K562 (cell line): ENCODE data around the gene SCRG1. TPM values are rescaled to one million over a fixed set of nuclear protein-coding genes. Genes with fewer than 3 reads are reported as not detected.
A peak's percentile ranks its signal among the peaks of the same experiment; 100 is the strongest.

Experiments
- ATF3 ChIP-seq, 2 experiments: fragments of 450-650 bp in 1 of 2; sonication (generic) in 1 of 2; formaldehyde crosslinking in 1 of 2; IDR thresholded peaks in 1 of 2; conservative IDR thresholded peaks in 1 of 2; 2 replicates each; pipeline versions ENCODE4 v1.6.1 to v1.8.1; 2016 to 2023; ENCODE audit warnings: mild to moderate bottlenecking in 2 of 2, moderate library complexity in 2 of 2, inconsistent platforms in 1 of 2, missing genetic modification reagents in 1 of 2
- CUX1 ChIP-seq: fragments of 200-800 bp; sonication (Bioruptor generic); IDR thresholded peaks from 2 replicates; pipeline ENCODE4 v1.6.1; 2016; ENCODE audit warnings: missing genetic modification characterization, missing compliant biosample characterization
- E2F5 ChIP-seq: sonication (generic); formaldehyde crosslinking; IDR thresholded peaks from 2 replicates; pipeline ENCODE4 v1.8.0; 2022; ENCODE audit warnings: mild to moderate bottlenecking, missing genetic modification reagents
- FOXP4 ChIP-seq: sonication (generic); formaldehyde crosslinking; IDR thresholded peaks from 2 replicates; pipeline ENCODE4 v1.8.0; 2022; ENCODE audit warnings: mild to moderate bottlenecking, missing genetic modification reagents, borderline replicate concordance
- ILK ChIP-seq: fragments of 450-650 bp; IDR thresholded peaks from 2 replicates; pipeline ENCODE4 v1.6.1; 2016; ENCODE audit warnings: missing genetic modification characterization, low read depth, mild to moderate bottlenecking, missing compliant biosample characterization, moderate library complexity, borderline replicate concordance
- NUFIP1 ChIP-seq: fragments of 450-650 bp; IDR thresholded peaks from 2 replicates; pipeline ENCODE4 v1.6.1; 2018; ENCODE audit not compliant: partially characterized antibody
- XRCC4 ChIP-seq: IDR thresholded peaks from one replicate; pipeline ENCODE4 v1.6.1; 2011; ENCODE audit not compliant: insufficient read depth, insufficient read length; ENCODE audit errors: extremely low read depth
- polyA plus RNA-seq, 8 experiments: library from polyadenylated mRNA; depleted of rRNA in 4 of 8; stranded (reverse) in 5 of 8; unstranded in 3 of 8; fragments of >200 nt; fragmentation: Nextera tagmentation in 2 of 8; fragmentation: Illumina TruSeq in 1 of 8; extraction: Ambion mirVana in 2 of 8; extraction: Trizol in 1 of 8; gene quantifications; 2 replicates each; pipeline versions ENCODE4 v1.2.1 to v1.2.3, GENCODE V29; 2011 to 2014; ENCODE audit warnings: inconsistent platforms in 1 of 8, missing spikeins in 1 of 8
- total RNA-seq, 7 experiments: library from RNA; depleted of rRNA in 6 of 7; stranded (reverse); fragments of >200 nt in 6 of 7; fragmentation: Illumina TruSeq in 2 of 7; extraction: Trizol in 2 of 7; gene quantifications; 2 replicates each; pipeline versions ENCODE4 v1.2.1 to v1.2.3, GENCODE V29; 2011 to 2021; ENCODE audit warnings: low replicate concordance in 1 of 7
- TF ChIP-seq, protein P1 (sequence below), 2 experiments: fragments of 150-350 bp in 1 of 2; IDR thresholded peaks; 2 replicates each; pipeline ENCODE4 v1.6.1; 2012 to 2016; ENCODE audit warnings: low read depth in 2 of 2, low read length in 2 of 2, mild to moderate bottlenecking in 1 of 2, moderate library complexity in 1 of 2
- TF ChIP-seq, protein P2 (sequence below): fragments of 250-450 bp; sonication (Bioruptor Pico); IDR thresholded peaks from 2 replicates; pipeline ENCODE4 v1.4.0; 2020; ENCODE audit warnings: mild to moderate bottlenecking

SCRG1 gene
- total and polyA plus RNA-seq, 9 of the 15 experiments (the other 6 are each of a cell fraction or from before 2014, with no cell fraction given), result 0.01 TPM; not detected in 7

- TF ChIP-seq ATF3 (IDR thresholded peaks at IDR 0.05), result no peak
- no peak; the same call in 1 of the 2 replicates for TF ChIP-seq ATF3 (CRISPR knock-in tag; conservative IDR thresholded peaks at IDR 0.05)
- TF ChIP-seq, protein P1, sequence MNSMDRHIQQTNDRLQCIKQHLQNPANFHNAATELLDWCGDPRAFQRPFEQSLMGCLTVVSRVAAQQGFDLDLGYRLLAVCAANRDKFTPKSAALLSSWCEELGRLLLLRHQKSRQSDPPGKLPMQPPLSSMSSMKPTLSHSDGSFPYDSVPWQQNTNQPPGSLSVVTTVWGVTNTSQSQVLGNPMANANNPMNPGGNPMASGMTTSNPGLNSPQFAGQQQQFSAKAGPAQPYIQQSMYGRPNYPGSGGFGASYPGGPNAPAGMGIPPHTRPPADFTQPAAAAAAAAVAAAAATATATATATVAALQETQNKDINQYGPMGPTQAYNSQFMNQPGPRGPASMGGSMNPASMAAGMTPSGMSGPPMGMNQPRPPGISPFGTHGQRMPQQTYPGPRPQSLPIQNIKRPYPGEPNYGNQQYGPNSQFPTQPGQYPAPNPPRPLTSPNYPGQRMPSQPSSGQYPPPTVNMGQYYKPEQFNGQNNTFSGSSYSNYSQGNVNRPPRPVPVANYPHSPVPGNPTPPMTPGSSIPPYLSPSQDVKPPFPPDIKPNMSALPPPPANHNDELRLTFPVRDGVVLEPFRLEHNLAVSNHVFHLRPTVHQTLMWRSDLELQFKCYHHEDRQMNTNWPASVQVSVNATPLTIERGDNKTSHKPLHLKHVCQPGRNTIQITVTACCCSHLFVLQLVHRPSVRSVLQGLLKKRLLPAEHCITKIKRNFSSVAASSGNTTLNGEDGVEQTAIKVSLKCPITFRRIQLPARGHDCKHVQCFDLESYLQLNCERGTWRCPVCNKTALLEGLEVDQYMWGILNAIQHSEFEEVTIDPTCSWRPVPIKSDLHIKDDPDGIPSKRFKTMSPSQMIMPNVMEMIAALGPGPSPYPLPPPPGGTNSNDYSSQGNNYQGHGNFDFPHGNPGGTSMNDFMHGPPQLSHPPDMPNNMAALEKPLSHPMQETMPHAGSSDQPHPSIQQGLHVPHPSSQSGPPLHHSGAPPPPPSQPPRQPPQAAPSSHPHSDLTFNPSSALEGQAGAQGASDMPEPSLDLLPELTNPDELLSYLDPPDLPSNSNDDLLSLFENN (IDR thresholded peaks at IDR 0.05; ENCODE audit: low read depth in 2 of 2, low read length in 2 of 2), result peak in 1 of 2 experiments; percentile 63; a peak in 2 of 4 replicates
- no peak for TF ChIP-seq E2F5 (CRISPR knock-in tag)
- no peak for TF ChIP-seq ILK
- TF ChIP-seq, protein P2, sequence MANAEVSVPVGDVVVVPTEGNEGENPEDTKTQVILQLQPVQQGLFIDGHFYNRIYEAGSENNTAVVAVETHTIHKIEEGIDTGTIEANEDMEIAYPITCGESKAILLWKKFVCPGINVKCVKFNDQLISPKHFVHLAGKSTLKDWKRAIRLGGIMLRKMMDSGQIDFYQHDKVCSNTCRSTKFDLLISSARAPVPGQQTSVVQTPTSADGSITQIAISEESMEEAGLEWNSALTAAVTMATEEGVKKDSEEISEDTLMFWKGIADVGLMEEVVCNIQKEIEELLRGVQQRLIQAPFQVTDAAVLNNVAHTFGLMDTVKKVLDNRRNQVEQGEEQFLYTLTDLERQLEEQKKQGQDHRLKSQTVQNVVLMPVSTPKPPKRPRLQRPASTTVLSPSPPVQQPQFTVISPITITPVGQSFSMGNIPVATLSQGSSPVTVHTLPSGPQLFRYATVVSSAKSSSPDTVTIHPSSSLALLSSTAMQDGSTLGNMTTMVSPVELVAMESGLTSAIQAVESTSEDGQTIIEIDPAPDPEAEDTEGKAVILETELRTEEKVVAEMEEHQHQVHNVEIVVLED (CRISPR knock-in tag), result no peak
- no peak for TF ChIP-seq CUX1 (CRISPR knock-in tag)
- no peak for TF ChIP-seq FOXP4
- no peak for TF ChIP-seq NUFIP1
- TF ChIP-seq XRCC4, result no peak
Measured at GRCh38 chr4:173334891-173335752, 63.8 kb downstream of the SCRG1 start (continued).
